Adrenal gland (tissue), 12 donors: ENCODE data around the gene ITGA3. TPM values are rescaled to one million over a fixed set of nuclear protein-coding genes. Genes with fewer than 3 reads are reported as not detected.

ENCODE experiments used
- DNase-seq, 7 donors: peaks; one replicate each; pipeline ENCODE4 v3.0.0-alpha.2; 2019 to 2020
- H3K27ac ChIP-seq, 5 donors: fragments of 200-600 bp; sonication (generic) in 4 of 5; 1 replicate in 3 of 5; 2 replicates in 2 of 5; pipeline versions ENCODE4 v1.5.1 to v1.8.0; 2016 to 2020; ENCODE audit warnings: mild to moderate bottlenecking in 1 of 5
- H3K27me3 ChIP-seq: fragments of 200-600 bp; 2 replicates; pipeline ENCODE4 v1.8.0; 2021
- H3K36me3 ChIP-seq, 2 donors: fragments of 200-600 bp; replicated peaks in 1 of 2; 1 replicate in 1 of 2; 2 replicates in 1 of 2; pipeline versions ENCODE4 v1.5.1 to v1.8.0; 2018 to 2022
- H3K4me1 ChIP-seq, 2 donors: fragments of 200-600 bp; replicated peaks in 1 of 2; 1 replicate in 1 of 2; 2 replicates in 1 of 2; pipeline versions ENCODE4 v1.5.1 to v1.8.0; 2018 to 2021
- H3K4me3 ChIP-seq, 4 donors: fragments of 200-600 bp; sonication (generic) in 3 of 4; one replicate each; pipeline ENCODE4 v1.5.1; 2016 to 2018
- H3K9me3 ChIP-seq, 3 donors: fragments of 200-600 bp; sonication (generic) in 1 of 3; replicated peaks in 1 of 3; 1 replicate in 2 of 3; 2 replicates in 1 of 3; pipeline versions ENCODE4 v1.5.1 to v1.8.0; 2016 to 2021
- CTCF ChIP-seq, 6 experiments: fragments of 450-650 bp in 4 of 6; fragments of 200-600 bp in 2 of 6; sonication (generic) in 1 of 6; IDR thresholded peaks; 1 replicate in 5 of 6; 2 replicates in 1 of 6; pipeline versions ENCODE4 v1.5.1 to v1.8.0; 2016 to 2021; ENCODE audit warnings: antibody characterized with exemption in 6 of 6, mild to moderate bottlenecking in 2 of 6, moderate library complexity in 1 of 6
- POLR2A ChIP-seq, 2 donors: fragments of 450-650 bp; IDR thresholded peaks; one replicate each; pipeline ENCODE4 v1.6.1; 2017; ENCODE audit warnings: antibody characterized with exemption in 2 of 2, mild to moderate bottlenecking in 2 of 2, moderate library complexity in 1 of 2
- WGBS, 4 donors: extraction: QIAGEN DNeasy Blood & Tissue Kit in 2 of 4; methylation state at CpG; one replicate each; pipeline versions ENCODE4 v1.1.5 to v1.1.7; 2013 to 2017; 5-methylcytosine and 5-hydroxymethylcytosine counted together
- intact Hi-C, 2 donors: fragments of 100-400 bp; cut with DNase I; formaldehyde crosslinking; loops; one replicate each; pipeline versions ENCODE4 v1.14.1 to v1.15.0; 2022 to 2023
- polyA plus RNA-seq, 3 donors: library from polyadenylated mRNA; stranded (reverse); fragments of 200-250 nt in 2 of 3; fragments of 350-450 nt in 1 of 3; fragmentation: Illumina TruSeq in 1 of 3; extraction: RNeasy Lipid Tissue Mini Kit (QIAGEN cat#74804) in 1 of 3; gene quantifications; one replicate each; pipeline ENCODE4 v1.2.3, GENCODE V29; 2013 to 2014
- total RNA-seq, 9 donors: library from RNA; depleted of rRNA in 4 of 9; stranded (reverse); fragments of >200 nt in 4 of 9; fragments of 120-200 nt in 1 of 9; fragmentation: NEBNext Ultra II Directional in 1 of 9; extraction: Animal tissue kit (Norgen Biotek cat#: 25700) in 1 of 9; gene quantifications; one replicate each; pipeline versions ENCODE4 v1.1.0 to v1.2.4, GENCODE V29; 2013 to 2023
- donor health status: healthy with polysubstance abuse.
- donor health status: Bipolar disorder and iron deficiency.
- donor health status: DM: yes; HTN: yes; CAD: no.
- donor health status: DM: no; HTN: no; CAD: no.
- donor health status: DM: no; HTN: no; CAD: no.
- donor health status: DM: yes; HTN: yes; CAD: no.

ITGA3 gene
- total and polyA plus RNA-seq, 12 donors = 20.9 to 206 (median 131) TPM

- 87 to 98% (median 93%) methylated on average over 3 of the region's 3 CpGs for WGBS, 4 donors
- no peak for TF ChIP-seq POLR2A (IDR thresholded peaks at IDR 0.05)
- TF ChIP-seq CTCF (IDR thresholded peaks at IDR 0.05) = no peak
- no peaks in the 10 kb centered on the region for H3K27me3 ChIP-seq
- H3K36me3 ChIP-seq = no peaks in the 10 kb centered on the region
- intact Hi-C loops = no loop called here
- H3K4me3 ChIP-seq = no peak overlapping the region
- no peak for DNase-seq
- peak overlapping the region in 1 of 5 donors; percentile 58 for H3K27ac ChIP-seq
- peaks cover 0 to 8% of the 10 kb centered on the region in 2 donors for H3K4me1 ChIP-seq
- H3K9me3 ChIP-seq = no peaks in the 10 kb centered on the region
Measured at GRCh38 chr17:50122945-50123344, 67.0 kb downstream of the ITGA3 start.

GRCh38 chr17:50123649-50124349, 67.9 kb downstream of the ITGA3 start:
- WGBS, 4 donors = 47 to 62% (median 54%) methylated on average over 12 of the region's 12 CpGs

GRCh38 chr17:50125420-50125997, 69.6 kb downstream of the ITGA3 start:
- Histone ChIP-seq H3K4me3 (no peak overlapping the region), H3K36me3 (no peaks in the 10 kb centered on the region), H3K4me1 (peaks cover 9 to 12% of the 10 kb centered on the region in 2 donors), H3K9me3 (no peaks in the 10 kb centered on the region), H3K27ac (no peak overlapping the region), H3K27me3 (no peaks in the 10 kb centered on the region)
- 89 to 96% (median 89%) methylated on average over 4 of the region's 4 CpGs for WGBS, 4 donors
- TF ChIP-seq CTCF (IDR thresholded peaks at IDR 0.05) (no peak), POLR2A (IDR thresholded peaks at IDR 0.05) (no peak)
- peak in 1 of 7 donors; percentile 12 for DNase-seq
- intact Hi-C loops = no loop called here

More at GRCh38 chr17:50123649-50124349, 67.9 kb downstream of the ITGA3 start:
- peak overlapping the region in 3 of 5 donors; percentile 5 to 58 (median 10) for H3K27ac ChIP-seq
- no peaks in the 10 kb centered on the region for H3K36me3 ChIP-seq
- no peaks in the 10 kb centered on the region for H3K27me3 ChIP-seq
- intact Hi-C loops = no loop called here
- peaks cover 0 to 8% of the 10 kb centered on the region in 2 donors for H3K4me1 ChIP-seq
- no peaks in the 10 kb centered on the region for H3K9me3 ChIP-seq
- DNase-seq = peak in 2 of 7 donors; percentile 14 to 22
- no peak overlapping the region for H3K4me3 ChIP-seq
- no peak for TF ChIP-seq CTCF (IDR thresholded peaks at IDR 0.05)
- TF ChIP-seq POLR2A (IDR thresholded peaks at IDR 0.05) = no peak

GRCh38 chr17:50127697-50128361, 71.9 kb downstream of the ITGA3 start:
- Histone ChIP-seq H3K27ac (peak overlapping the region in 1 of 5 donors; percentile 52), H3K9me3 (no peaks in the 10 kb centered on the region), H3K36me3 (no peaks in the 10 kb centered on the region), H3K4me1 (peaks cover 12 to 17% of the 10 kb centered on the region in 2 donors), H3K4me3 (no peak overlapping the region), H3K27me3 (no peaks in the 10 kb centered on the region)
- DNase-seq = peak in 1 of 7 donors; percentile 17
- TF ChIP-seq POLR2A (IDR thresholded peaks at IDR 0.05) (no peak), CTCF (IDR thresholded peaks at IDR 0.05) (no peak)
- intact Hi-C loops = no loop called here
- 63 to 68% (median 64%) methylated on average over 6 of the region's 6 CpGs for WGBS, 4 donors
